Measurements from ENCODE around the gene TRAM2.

Gene TRAM2

GRCh38 chr6:52524918-52525317 is 51.9 kb downstream of the TRAM2 start:
- DNase-seq: no peak

- no peak for DNase-seq
These were observed 53.3 kb downstream of the TRAM2 start for GRCh38 chr6:52523378-52524142.

GRCh38 chr6:52522655-52523054 is 54.2 kb downstream of the TRAM2 start:
- DNase-seq: no peak

- DNase-seq: no peak
These were observed 54.7 kb downstream of the TRAM2 start for GRCh38 chr6:52522151-52522626.

GRCh38 chr6:52519618-52520017 is 57.2 kb downstream of the TRAM2 start:
- no peak for DNase-seq

- no peak for DNase-seq
These were observed 58.4 kb downstream of the TRAM2 start for GRCh38 chr6:52518279-52518945.

- DNase-seq: peak; percentile 35
These were observed 59.2 kb downstream of the TRAM2 start for GRCh38 chr6:52517502-52518278.

GRCh38 chr6:52516943-52517342 is 59.9 kb downstream of the TRAM2 start:
- DNase-seq: no peak

- DNase-seq: no peak
These were observed 60.6 kb downstream of the TRAM2 start for GRCh38 chr6:52516269-52516668.

- no peak for DNase-seq
These were observed 61.5 kb downstream of the TRAM2 start for GRCh38 chr6:52515219-52515960.

GRCh38 chr6:52514514-52514913 is 62.3 kb downstream of the TRAM2 start:
- DNase-seq: no peak

GRCh38 chr6:52513896-52514295 is 63.0 kb downstream of the TRAM2 start:
- DNase-seq: no peak

GRCh38 chr6:52513464-52513863 is 63.4 kb downstream of the TRAM2 start:
- no peak for DNase-seq

GRCh38 chr6:52512199-52512598 is 64.7 kb downstream of the TRAM2 start:
- no peak for DNase-seq

GRCh38 chr6:52511572-52512151 is 65.2 kb downstream of the TRAM2 start:
- DNase-seq: no peak

- no peak for DNase-seq
These were observed 65.7 kb downstream of the TRAM2 start for GRCh38 chr6:52511163-52511562.

- DNase-seq: no peak
These were observed 66.7 kb downstream of the TRAM2 start for GRCh38 chr6:52510213-52510562.

GRCh38 chr6:52509281-52510212 is 67.3 kb downstream of the TRAM2 start:
- no peak for DNase-seq

GRCh38 chr6:52508261-52508739 is 68.6 kb downstream of the TRAM2 start:
- DNase-seq: no peak

GRCh38 chr6:52507557-52508260 is 69.2 kb downstream of the TRAM2 start:
- no peak for DNase-seq

GRCh38 chr6:52506476-52506875 is 70.4 kb downstream of the TRAM2 start:
- no peak for DNase-seq
